ENCODE measurements around the gene ACSM2B. TPM values are rescaled to one million over a fixed set of nuclear protein-coding genes. Genes with fewer than 3 reads are reported as not detected.
"Not testable (repeated sequence)": the region's sequence is repeated elsewhere in the genome, so short reads cannot be mapped to it uniquely, and the experiment has no call there.

Gene ACSM2B
- total RNA-seq, 1 donor from 2014 or later = not detected

DNA sequence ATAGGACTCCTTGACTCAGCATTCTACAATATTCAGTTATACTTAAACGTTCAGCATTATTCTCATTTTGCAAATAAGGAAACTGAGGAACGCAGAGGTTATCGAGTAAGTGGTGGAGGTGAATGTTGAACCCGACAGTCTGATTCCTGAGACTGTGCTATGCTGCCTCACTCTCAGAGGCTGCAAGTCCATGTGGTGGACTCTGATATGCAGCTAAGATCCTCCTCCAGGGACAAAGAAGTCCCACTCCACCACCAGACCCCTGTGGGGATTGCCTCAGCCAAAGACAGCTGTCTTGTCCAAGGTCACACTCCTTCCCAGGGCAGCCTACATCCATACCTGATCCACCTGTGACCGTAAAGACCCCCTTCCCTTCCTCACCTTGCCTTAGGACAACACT lies 37.5 kb downstream of the ACSM2B start:
- DNase-seq (ENCODE audit: low read depth) = no peak
- Mint-ChIP-seq H3K9me3 (ENCODE audit: unreplicated experiment) (no peaks in the 10 kb centered on the region), H3K4me1 (ENCODE audit: low read depth, unreplicated experiment) (no peaks in the 10 kb centered on the region), H3K4me3 (ENCODE audit: unreplicated experiment) (no peak overlapping the region), H3K36me3 (ENCODE audit: low read depth, unreplicated experiment) (no peaks in the 10 kb centered on the region), H3K27ac (ENCODE audit: unreplicated experiment) (no peak overlapping the region), H3K27me3 (ENCODE audit: low read depth, unreplicated experiment) (peaks cover 2% of the 10 kb centered on the region)
- TF ChIP-seq, protein P1, sequence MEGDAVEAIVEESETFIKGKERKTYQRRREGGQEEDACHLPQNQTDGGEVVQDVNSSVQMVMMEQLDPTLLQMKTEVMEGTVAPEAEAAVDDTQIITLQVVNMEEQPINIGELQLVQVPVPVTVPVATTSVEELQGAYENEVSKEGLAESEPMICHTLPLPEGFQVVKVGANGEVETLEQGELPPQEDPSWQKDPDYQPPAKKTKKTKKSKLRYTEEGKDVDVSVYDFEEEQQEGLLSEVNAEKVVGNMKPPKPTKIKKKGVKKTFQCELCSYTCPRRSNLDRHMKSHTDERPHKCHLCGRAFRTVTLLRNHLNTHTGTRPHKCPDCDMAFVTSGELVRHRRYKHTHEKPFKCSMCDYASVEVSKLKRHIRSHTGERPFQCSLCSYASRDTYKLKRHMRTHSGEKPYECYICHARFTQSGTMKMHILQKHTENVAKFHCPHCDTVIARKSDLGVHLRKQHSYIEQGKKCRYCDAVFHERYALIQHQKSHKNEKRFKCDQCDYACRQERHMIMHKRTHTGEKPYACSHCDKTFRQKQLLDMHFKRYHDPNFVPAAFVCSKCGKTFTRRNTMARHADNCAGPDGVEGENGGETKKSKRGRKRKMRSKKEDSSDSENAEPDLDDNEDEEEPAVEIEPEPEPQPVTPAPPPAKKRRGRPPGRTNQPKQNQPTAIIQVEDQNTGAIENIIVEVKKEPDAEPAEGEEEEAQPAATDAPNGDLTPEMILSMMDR (IDR thresholded peaks at IDR 0.05; ENCODE audit: insufficient read depth, low read depth, low read length) = no peak
- no peak for TF ChIP-seq EZH2 (IDR thresholded peaks at IDR 0.05; ENCODE audit: insufficient read depth, low read length)
- Histone ChIP-seq H3K4me2 (ENCODE audit: low read length) (no peak overlapping the region), H3K36me3 (ENCODE audit: insufficient read depth, low read length) (no peaks in the 10 kb centered on the region), H3K4me1 (ENCODE audit: insufficient read depth, low read length) (no peaks in the 10 kb centered on the region), H2AFZ (ENCODE audit: low read depth, low read length) (no peak overlapping the region), H3K27me3 (ENCODE audit: insufficient read depth, low read length) (no peaks in the 10 kb centered on the region), H3K4me3 (ENCODE audit: insufficient read depth, low read depth, low read length) (no peak overlapping the region), H3K79me2 (ENCODE audit: insufficient read depth, low read length) (no peaks in the 10 kb centered on the region), H3K27ac (ENCODE audit: low read depth, low read length) (no peak overlapping the region), H3K9me3 (ENCODE audit: insufficient read depth, low read depth, low read length) (no peaks in the 10 kb centered on the region), H4K20me1 (ENCODE audit: insufficient read depth, low read length) (no peaks in the 10 kb centered on the region), H3K9ac (ENCODE audit: low read length) (no peak overlapping the region)
- no peak for FAIRE-seq

DNA sequence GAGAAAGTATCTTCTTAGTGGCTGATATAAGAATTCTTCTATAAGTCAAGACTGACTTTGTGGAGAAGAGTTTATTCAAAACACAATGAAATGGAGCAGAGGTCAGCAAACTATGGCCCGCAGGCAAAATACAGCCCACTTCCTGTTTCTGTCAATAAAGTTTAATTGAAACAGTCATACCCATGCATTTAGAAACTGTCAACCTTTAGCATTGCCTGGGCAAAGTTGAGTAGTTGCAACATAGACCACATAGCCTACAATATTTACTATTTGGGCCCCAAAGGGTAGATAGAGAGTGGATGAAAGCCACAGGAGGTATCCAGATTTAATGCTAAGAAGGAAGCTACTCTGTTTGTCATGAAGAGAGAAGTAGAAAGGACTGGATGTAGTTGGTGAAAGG lies 38.0 kb downstream of the ACSM2B start:
- Histone ChIP-seq H3K79me2 (ENCODE audit: insufficient read depth, low read length) (no peaks in the 10 kb centered on the region), H3K36me3 (ENCODE audit: insufficient read depth, low read length) (no peaks in the 10 kb centered on the region), H3K27ac (ENCODE audit: low read depth, low read length) (no peak overlapping the region), H3K4me3 (ENCODE audit: insufficient read depth, low read depth, low read length) (no peak overlapping the region), H4K20me1 (ENCODE audit: insufficient read depth, low read length) (no peaks in the 10 kb centered on the region), H3K9ac (ENCODE audit: low read length) (no peak overlapping the region), H3K4me2 (ENCODE audit: low read length) (no peak overlapping the region), H3K4me1 (ENCODE audit: insufficient read depth, low read length) (no peaks in the 10 kb centered on the region), H3K9me3 (ENCODE audit: insufficient read depth, low read depth, low read length) (no peaks in the 10 kb centered on the region), H3K27me3 (ENCODE audit: insufficient read depth, low read length) (no peaks in the 10 kb centered on the region), H2AFZ (ENCODE audit: low read depth, low read length) (no peak overlapping the region)
- no peaks in the 10 kb centered on the region for H3K36me3 Mint-ChIP-seq (ENCODE audit: low read depth, unreplicated experiment)
- TF ChIP-seq, protein P1 (IDR thresholded peaks at IDR 0.05; ENCODE audit: insufficient read depth, low read depth, low read length) = no peak
- H3K27ac Mint-ChIP-seq (ENCODE audit: unreplicated experiment) = no peak overlapping the region
- no peaks in the 10 kb centered on the region for H3K9me3 Mint-ChIP-seq (ENCODE audit: unreplicated experiment)
- no peak for FAIRE-seq
- no peak overlapping the region for H3K4me3 Mint-ChIP-seq (ENCODE audit: unreplicated experiment)
- DNase-seq (ENCODE audit: low read depth) = no peak
- H3K27me3 Mint-ChIP-seq (ENCODE audit: low read depth, unreplicated experiment) = peaks cover 2% of the 10 kb centered on the region
- H3K4me1 Mint-ChIP-seq (ENCODE audit: low read depth, unreplicated experiment) = no peaks in the 10 kb centered on the region

DNA sequence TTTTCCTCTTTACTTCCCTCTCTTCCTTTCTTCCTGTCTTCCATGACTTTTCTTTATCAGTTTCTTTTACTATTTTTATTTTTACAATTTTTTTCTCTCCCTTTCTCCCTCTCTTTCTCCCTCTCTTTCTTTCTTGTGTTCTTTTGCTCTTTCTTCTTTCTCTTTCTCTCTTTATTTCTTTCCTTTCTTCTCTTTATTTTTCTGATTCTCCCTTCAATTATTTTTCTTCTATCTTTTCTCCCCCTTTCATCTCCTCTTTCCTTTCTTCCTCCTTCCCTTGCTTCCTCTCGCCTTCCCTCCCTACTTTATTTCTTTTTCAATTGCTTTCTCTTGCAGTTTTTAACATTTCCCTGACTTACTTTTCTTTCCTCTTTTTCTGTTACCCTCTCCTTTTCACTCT lies 39.5 kb downstream of the ACSM2B start:
- not testable (repeated sequence) for H3K4me3 ChIP-seq (ENCODE audit: insufficient read depth, low read depth, low read length); H3K27ac ChIP-seq (ENCODE audit: low read depth, low read length); H3K36me3 Mint-ChIP-seq (ENCODE audit: low read depth, unreplicated experiment)

DNA sequence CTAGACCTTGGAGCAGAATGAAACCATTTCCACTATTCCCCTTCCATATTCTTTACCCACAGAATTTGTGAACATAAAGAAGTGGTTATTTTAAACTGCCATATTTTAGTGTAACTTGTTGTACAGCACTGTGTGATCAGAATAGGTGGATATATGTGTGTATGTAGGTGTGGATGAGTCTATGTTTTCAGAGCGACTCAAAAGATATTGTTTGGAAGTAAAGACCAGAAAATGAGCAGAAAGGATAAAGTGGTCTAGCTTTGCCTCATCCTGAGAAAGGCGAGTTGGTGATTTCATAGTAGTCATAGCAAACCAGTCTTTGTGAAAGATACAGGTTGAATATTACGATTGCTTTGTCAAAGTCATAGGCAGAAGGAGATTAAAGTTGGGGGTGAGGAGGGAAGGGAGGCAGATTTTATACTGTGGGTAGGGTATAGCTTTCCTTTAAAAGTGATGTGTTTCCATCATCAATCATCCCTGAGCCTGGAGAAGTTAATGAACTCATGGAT lies 43.8 kb downstream of the ACSM2B start:
- H3K9me3 Mint-ChIP-seq (ENCODE audit: unreplicated experiment); H2AFZ ChIP-seq (ENCODE audit: low read depth, low read length); H3K4me1 Mint-ChIP-seq (ENCODE audit: low read depth, unreplicated experiment); H3K4me1 ChIP-seq (ENCODE audit: insufficient read depth, low read length); H4K20me1 ChIP-seq (ENCODE audit: insufficient read depth, low read length); H3K36me3 Mint-ChIP-seq (ENCODE audit: low read depth, unreplicated experiment); H3K36me3 ChIP-seq (ENCODE audit: insufficient read depth, low read length); FAIRE-seq; H3K4me3 ChIP-seq (ENCODE audit: insufficient read depth, low read depth, low read length); H3K27me3 ChIP-seq (ENCODE audit: insufficient read depth, low read length); H3K79me2 ChIP-seq (ENCODE audit: insufficient read depth, low read length); H3K27ac ChIP-seq (ENCODE audit: low read depth, low read length); H3K4me2 ChIP-seq (ENCODE audit: low read length); H3K27ac Mint-ChIP-seq (ENCODE audit: unreplicated experiment); H3K4me3 Mint-ChIP-seq (ENCODE audit: unreplicated experiment); H3K9me3 ChIP-seq (ENCODE audit: insufficient read depth, low read depth, low read length); DNase-seq (ENCODE audit: low read depth); H3K27me3 Mint-ChIP-seq (ENCODE audit: low read depth, unreplicated experiment); H3K9ac ChIP-seq (ENCODE audit: low read length): not testable (repeated sequence)

More for the DNA sequence above, 39.5 kb downstream of the ACSM2B start:
- not testable (repeated sequence) for H3K9me3 Mint-ChIP-seq (ENCODE audit: unreplicated experiment); H4K20me1 ChIP-seq (ENCODE audit: insufficient read depth, low read length); H3K9me3 ChIP-seq (ENCODE audit: insufficient read depth, low read depth, low read length); H3K4me3 Mint-ChIP-seq (ENCODE audit: unreplicated experiment); H3K9ac ChIP-seq (ENCODE audit: low read length); FAIRE-seq; H3K4me2 ChIP-seq (ENCODE audit: low read length); H3K4me1 ChIP-seq (ENCODE audit: insufficient read depth, low read length); H3K27me3 ChIP-seq (ENCODE audit: insufficient read depth, low read length); H3K4me1 Mint-ChIP-seq (ENCODE audit: low read depth, unreplicated experiment); H2AFZ ChIP-seq (ENCODE audit: low read depth, low read length); H3K36me3 ChIP-seq (ENCODE audit: insufficient read depth, low read length); H3K79me2 ChIP-seq (ENCODE audit: insufficient read depth, low read length); H3K27ac Mint-ChIP-seq (ENCODE audit: unreplicated experiment); H3K27me3 Mint-ChIP-seq (ENCODE audit: low read depth, unreplicated experiment); DNase-seq (ENCODE audit: low read depth)

DNA sequence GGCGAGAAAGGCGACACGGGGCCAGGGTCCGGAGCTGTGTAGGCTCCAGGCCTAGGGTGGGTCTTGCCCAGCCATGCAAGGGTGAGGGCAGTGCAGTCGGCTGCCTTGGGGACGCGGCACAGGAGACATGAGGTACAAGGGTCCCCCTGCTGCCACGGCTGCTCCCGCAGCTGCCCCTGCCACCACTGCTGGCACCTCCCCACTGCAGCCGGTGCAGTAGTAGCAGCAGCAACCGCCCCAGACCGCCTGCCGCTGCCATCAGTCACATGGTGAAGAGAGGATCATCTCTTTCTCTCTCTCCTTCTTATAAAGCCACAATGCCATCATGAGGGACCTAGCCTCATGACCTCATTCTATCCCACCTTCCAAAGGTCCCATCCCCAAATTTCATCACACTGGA lies 44.4 kb downstream of the ACSM2B start:
- H3K27me3 Mint-ChIP-seq (ENCODE audit: low read depth, unreplicated experiment); H3K27ac ChIP-seq (ENCODE audit: low read depth, low read length); H4K20me1 ChIP-seq (ENCODE audit: insufficient read depth, low read length); H3K4me3 ChIP-seq (ENCODE audit: insufficient read depth, low read depth, low read length); H3K4me3 Mint-ChIP-seq (ENCODE audit: unreplicated experiment); H3K27ac Mint-ChIP-seq (ENCODE audit: unreplicated experiment); H3K4me2 ChIP-seq (ENCODE audit: low read length); DNase-seq (ENCODE audit: low read depth); H2AFZ ChIP-seq (ENCODE audit: low read depth, low read length); FAIRE-seq; H3K9me3 ChIP-seq (ENCODE audit: insufficient read depth, low read depth, low read length); H3K36me3 ChIP-seq (ENCODE audit: insufficient read depth, low read length); H3K36me3 Mint-ChIP-seq (ENCODE audit: low read depth, unreplicated experiment); H3K4me1 Mint-ChIP-seq (ENCODE audit: low read depth, unreplicated experiment); H3K9ac ChIP-seq (ENCODE audit: low read length); H3K79me2 ChIP-seq (ENCODE audit: insufficient read depth, low read length); H3K9me3 Mint-ChIP-seq (ENCODE audit: unreplicated experiment); H3K27me3 ChIP-seq (ENCODE audit: insufficient read depth, low read length); H3K4me1 ChIP-seq (ENCODE audit: insufficient read depth, low read length): not testable (repeated sequence)
